Measurements from ENCODE around the gene ABCC12.

- TF ChIP-seq POLR2A (IDR thresholded peaks at IDR 0.05) (no peak), EP300 (IDR thresholded peaks at IDR 0.05) (no peak), CTCF (IDR thresholded peaks at IDR 0.05) (no peak), POLR2AphosphoS5 (IDR thresholded peaks at IDR 0.05) (no peak)
Measured at GRCh38 chr16:48128769-48129168, 27.0 kb downstream of the ABCC12 start.

All from stomach (tissue), 4 donors.